RWPE2 (cell line): ENCODE data around the gene ASIC3.
"Not testable (repeated sequence)": the region's sequence is repeated elsewhere in the genome, so short reads cannot be mapped to it uniquely, and the experiment has no call there.

Experiments
- ATAC-seq: fragments of 200-7000 bp; cut with Tn5 transposase; 3 replicates; pipeline ENCODE4 v1.9.1; 2021; ENCODE audit warnings: low read depth
- DNase-seq: peaks from one replicate; pipeline ENCODE4 v3.0.0-alpha.2; 2020; ENCODE audit warnings: low spot score
- H3K27ac ChIP-seq: fragments of 450-650 bp; 2 replicates; pipeline ENCODE4 v1.5.1; 2017; ENCODE audit warnings: mild to moderate bottlenecking; ENCODE audit not compliant: poor library complexity, severe bottlenecking
- H3K27me3 ChIP-seq: fragments of 250-450 bp; sonication (Bioruptor Pico); 2 replicates; pipeline ENCODE4 v1.5.1; 2021; ENCODE audit warnings: mild to moderate bottlenecking, moderate library complexity; ENCODE audit not compliant: insufficient read depth, poor library complexity, severe bottlenecking
- H3K36me3 ChIP-seq: fragments of 250-450 bp; sonication (Bioruptor Pico); 2 replicates; pipeline ENCODE4 v1.5.1; 2020; ENCODE audit warnings: low read depth, mild to moderate bottlenecking, moderate library complexity
- H3K4me1 ChIP-seq: fragments of 250-450 bp; sonication (Bioruptor Pico); 2 replicates; pipeline ENCODE4 v1.5.1; 2021; ENCODE audit warnings: mild to moderate bottlenecking, moderate library complexity; ENCODE audit not compliant: insufficient read depth, poor library complexity, severe bottlenecking
- H3K4me3 ChIP-seq: fragments of 250-450 bp; sonication (Bioruptor Pico); 2 replicates; pipeline ENCODE4 v1.5.1; 2021; ENCODE audit warnings: mild to moderate bottlenecking, moderate library complexity; ENCODE audit not compliant: severe bottlenecking
- H3K9me3 ChIP-seq: fragments of 250-450 bp; sonication (Bioruptor Pico); 2 replicates; pipeline ENCODE4 v1.5.1; 2021; ENCODE audit warnings: mild to moderate bottlenecking, moderate library complexity; ENCODE audit not compliant: severe bottlenecking
- TF ChIP-seq, protein P1 (sequence below): fragments of 450-650 bp; IDR thresholded peaks from one replicate; pipeline ENCODE4 v1.5.1; 2017; ENCODE audit warnings: mild to moderate bottlenecking, moderate library complexity; ENCODE audit not compliant: poor library complexity, severe bottlenecking

ASIC3 gene

DNA sequence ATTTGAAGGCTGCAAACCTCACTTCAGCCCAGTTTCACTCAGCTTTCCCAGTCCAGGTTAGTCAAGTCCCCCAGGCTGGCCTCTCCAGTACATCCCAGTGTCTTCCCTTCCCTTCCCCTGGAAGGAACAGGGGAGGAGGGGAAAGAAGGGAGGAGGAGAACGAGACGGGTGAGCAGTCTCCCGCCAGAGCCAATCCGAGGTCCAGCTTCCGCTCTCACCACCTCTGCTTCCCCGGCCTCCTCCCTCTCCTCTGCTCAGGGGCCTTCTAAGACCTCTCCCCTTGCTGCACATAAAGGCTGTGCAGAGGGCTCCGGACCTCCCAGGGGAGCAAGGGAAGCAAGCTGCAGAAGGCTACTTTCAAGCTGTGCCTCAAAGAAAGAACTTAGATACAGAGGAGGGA is 28.1 kb upstream of the ASIC3 start:
- H3K4me3 ChIP-seq: no peak overlapping the region
- ATAC-seq: no peak
- H3K4me1 ChIP-seq: no peaks in the 10 kb centered on the region
- TF ChIP-seq, protein P1, sequence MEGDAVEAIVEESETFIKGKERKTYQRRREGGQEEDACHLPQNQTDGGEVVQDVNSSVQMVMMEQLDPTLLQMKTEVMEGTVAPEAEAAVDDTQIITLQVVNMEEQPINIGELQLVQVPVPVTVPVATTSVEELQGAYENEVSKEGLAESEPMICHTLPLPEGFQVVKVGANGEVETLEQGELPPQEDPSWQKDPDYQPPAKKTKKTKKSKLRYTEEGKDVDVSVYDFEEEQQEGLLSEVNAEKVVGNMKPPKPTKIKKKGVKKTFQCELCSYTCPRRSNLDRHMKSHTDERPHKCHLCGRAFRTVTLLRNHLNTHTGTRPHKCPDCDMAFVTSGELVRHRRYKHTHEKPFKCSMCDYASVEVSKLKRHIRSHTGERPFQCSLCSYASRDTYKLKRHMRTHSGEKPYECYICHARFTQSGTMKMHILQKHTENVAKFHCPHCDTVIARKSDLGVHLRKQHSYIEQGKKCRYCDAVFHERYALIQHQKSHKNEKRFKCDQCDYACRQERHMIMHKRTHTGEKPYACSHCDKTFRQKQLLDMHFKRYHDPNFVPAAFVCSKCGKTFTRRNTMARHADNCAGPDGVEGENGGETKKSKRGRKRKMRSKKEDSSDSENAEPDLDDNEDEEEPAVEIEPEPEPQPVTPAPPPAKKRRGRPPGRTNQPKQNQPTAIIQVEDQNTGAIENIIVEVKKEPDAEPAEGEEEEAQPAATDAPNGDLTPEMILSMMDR: no peak
- H3K27me3 ChIP-seq: peaks cover 12% of the 10 kb centered on the region
- H3K27ac ChIP-seq: no peak overlapping the region
- H3K9me3 ChIP-seq: no peaks in the 10 kb centered on the region
- no peaks in the 10 kb centered on the region for H3K36me3 ChIP-seq
- DNase-seq: peak; percentile 40

DNA sequence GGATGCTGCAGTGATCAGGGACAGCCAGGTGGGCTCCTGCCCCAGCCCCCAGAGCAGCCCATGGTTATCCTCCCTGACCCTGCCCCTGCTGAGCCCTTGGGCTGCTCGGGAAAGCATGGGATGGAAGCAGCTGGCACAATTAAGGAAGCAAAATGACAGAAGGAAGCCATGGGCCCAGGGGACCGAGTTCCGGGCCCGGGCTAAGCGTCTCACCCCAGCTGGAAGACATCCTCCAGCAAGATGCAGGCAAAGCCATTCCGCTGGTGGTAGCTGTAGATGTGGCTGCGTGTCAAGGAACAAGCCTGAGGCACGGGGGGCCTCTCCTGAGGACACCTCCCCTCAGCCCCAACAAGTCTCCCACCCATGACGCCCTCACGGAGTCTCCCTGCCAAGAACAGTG is 25.1 kb upstream of the ASIC3 start:
- Histone ChIP-seq H3K36me3 (no peaks in the 10 kb centered on the region), H3K27ac (no peak overlapping the region), H3K27me3 (peaks cover 12% of the 10 kb centered on the region), H3K4me3 (no peak overlapping the region), H3K9me3 (no peaks in the 10 kb centered on the region), H3K4me1 (peaks cover 14% of the 10 kb centered on the region)
- DNase-seq (no peak), ATAC-seq (no peak)
- TF ChIP-seq, protein P1: no peak

DNA sequence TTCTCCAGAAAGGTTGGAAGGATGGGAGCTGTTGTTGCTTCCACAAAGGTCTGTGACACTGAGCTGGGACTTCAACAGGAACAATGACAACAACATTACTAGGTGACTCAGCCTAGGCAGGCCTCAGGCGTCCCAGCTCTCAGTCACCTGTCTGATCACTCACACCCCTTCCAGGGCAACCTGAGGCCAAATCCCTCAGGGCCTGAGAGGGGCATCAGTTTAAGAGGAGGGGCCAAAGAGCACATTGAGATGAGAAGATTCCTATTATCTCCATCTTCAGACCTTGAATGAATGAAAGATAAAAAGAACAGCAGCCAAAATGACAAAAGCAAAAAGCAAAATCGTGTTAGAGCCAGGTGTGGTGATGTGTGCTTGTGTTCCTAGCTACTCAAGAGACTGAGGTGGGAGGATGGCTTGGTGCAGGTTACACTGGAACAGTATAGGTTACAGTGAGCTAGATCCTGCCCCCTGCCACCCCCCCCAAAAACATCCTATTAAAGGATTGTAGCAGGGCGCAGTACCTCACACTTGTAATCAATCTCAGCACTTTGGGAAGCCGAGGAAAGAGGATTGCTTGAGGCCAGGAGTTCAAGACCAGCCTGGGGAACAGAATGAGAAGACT is 23.8 kb upstream of the ASIC3 start, which contains the start of gene ATG9B:
TSS of gene ATG9B (minus strand) at position 60 of the 622 bp plus-strand sequence. CDS start 71 bp downstream, outside the sequence.
- ATAC-seq: no peak
- H3K4me1 ChIP-seq: peaks cover 14% of the 10 kb centered on the region
- H3K36me3 ChIP-seq: no peaks in the 10 kb centered on the region
- no peak within 1 kb of the TSS for H3K27ac ChIP-seq
- H3K9me3 ChIP-seq: no peaks in the 10 kb centered on the region
- peaks cover under 1% of the 10 kb centered on the region for H3K27me3 ChIP-seq
- no peak within 1 kb of the TSS for H3K4me3 ChIP-seq
- TF ChIP-seq, protein P1: no peak
- DNase-seq: no peak

DNA sequence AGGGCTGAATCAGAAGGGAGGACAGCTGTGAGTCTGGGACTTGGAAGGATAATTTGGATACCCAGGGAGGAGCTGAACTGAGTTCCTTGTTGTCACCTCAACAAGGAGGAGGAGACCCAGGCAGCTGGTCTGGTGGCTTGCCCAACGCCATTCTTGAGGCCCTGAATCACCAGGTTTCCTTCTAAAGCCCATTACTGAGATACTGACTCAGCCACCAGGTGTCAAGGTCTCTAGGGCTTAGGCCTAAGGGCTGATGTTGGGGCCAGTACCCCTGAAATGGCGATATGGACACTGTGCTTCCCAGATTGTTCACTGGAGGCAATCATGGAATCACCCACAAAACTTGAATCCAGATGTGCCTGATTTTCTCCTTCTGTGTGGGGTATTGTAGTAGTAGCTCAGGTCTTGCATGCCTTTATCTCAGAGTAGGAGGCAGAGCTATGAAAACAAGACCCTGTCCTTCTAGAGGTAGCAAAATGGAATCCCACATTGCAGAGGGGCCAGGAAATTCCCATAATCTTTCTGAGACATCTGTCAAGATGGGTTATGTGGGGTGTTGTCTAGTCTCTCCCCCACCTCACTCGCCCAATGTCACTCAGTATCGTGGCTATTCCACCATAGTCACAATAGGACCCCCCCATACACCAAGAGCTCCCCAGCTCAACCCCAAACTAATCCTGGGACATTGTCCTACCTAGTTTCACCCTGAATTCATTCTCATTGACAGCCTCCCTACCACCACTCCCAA is 22.2 kb upstream of the ASIC3 start:
- DNase-seq (no peak), ATAC-seq (no peak)
- Histone ChIP-seq H3K9me3 (no peaks in the 10 kb centered on the region), H3K36me3 (no peaks in the 10 kb centered on the region), H3K27ac (peak overlapping the region; percentile 28), H3K4me1 (peaks cover 14% of the 10 kb centered on the region), H3K27me3 (no peaks in the 10 kb centered on the region), H3K4me3 (no peak overlapping the region)
- TF ChIP-seq, protein P1: no peak

DNA sequence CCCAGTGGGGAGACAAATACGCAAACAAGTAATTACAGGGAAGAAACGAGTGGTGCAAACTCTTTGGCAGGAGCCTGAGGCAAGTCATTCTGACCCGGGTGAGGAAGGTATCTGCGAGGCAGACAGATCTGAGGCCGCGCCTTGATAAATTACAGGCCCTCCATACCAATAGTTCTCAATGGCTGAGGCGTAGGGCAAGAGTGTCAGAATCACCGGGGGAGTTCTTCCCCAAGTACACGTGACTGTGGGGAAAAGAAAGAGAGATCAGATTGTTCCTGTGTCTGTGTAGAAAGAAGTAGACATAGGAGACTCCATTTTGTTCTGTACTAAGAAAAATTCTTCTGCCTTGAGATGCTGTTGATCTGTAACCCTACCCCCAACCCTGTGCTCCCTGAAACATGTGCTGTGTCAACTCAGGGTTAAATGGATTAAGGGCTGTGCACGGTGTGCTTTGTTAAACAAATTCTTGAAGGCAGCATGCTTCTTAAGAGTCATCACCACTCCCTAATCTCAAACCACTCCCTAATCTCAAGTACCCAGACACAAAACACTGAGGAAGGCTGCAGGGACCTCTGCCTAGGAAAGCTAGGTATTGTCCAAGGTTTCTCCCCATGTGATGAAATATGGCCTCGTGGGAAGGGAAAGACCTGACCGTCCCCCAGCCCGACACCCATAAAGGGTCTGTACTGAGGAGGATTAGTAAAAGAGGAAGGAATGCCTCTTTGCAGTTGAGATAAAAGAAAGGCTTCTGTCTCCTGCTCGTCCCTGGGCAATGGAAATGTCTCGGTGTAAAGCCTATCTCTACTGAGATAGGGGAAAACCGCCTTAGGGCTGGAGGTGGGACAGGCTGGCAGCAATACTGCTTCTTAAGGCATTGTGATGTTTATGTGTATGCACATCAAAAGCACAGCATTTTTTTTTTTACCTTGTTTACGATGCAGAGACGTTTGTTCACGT is 21.3 kb upstream of the ASIC3 start:
- H3K27ac ChIP-seq: peak overlapping the region; percentile 28
- not testable (repeated sequence) for H3K4me3 ChIP-seq, DNase-seq, ATAC-seq, H3K27me3 ChIP-seq, H3K9me3 ChIP-seq, H3K36me3 ChIP-seq
- peaks cover 14% of the 10 kb centered on the region for H3K4me1 ChIP-seq

DNA sequence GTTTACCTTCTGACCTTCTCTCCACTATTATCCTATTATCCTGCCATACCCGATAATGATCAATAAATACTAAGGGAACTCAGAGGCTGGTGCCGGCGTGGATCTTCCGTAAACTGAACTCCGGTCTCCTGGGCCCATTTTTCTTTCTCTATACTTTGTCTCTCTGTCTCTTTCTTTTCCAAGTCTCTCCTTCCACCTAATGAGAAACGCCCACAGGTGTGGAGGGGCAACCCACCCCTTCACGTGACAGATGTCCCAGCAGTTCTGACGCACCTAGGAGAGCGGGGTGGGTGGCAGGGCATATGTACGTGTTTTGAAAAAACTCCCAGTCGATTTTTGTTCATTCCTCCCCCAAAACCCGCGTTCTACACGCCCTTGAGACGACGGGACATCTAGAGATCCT is 20.6 kb upstream of the ASIC3 start:
- not testable (repeated sequence) for H3K27me3 ChIP-seq, H3K9me3 ChIP-seq, DNase-seq, ATAC-seq, H3K36me3 ChIP-seq
- Histone ChIP-seq H3K27ac (peak overlapping the region; percentile 28), H3K4me3 (peak overlapping the region; percentile 78), H3K4me1 (peaks cover 14% of the 10 kb centered on the region)
